NOMO-1 treated with DMSO at 0.1 percent for 48 hours (cell line): ENCODE data around the gene POU3F1.

Experiments used
- DNase-seq: peaks from one replicate; lab custom pipeline; 2025; ENCODE audit not compliant: unreplicated experiment; lab: John Stamatoyannopoulos, UW

The POU3F1 gene

GRCh38 chr1:38006008-38006828, 40.4 kb downstream of the POU3F1 start:
- DNase-seq: no peak

GRCh38 chr1:38005195-38006007, 41.2 kb downstream of the POU3F1 start, which contains the start of gene FHL3:
Gene FHL3, minus strand, starts transcription at chr1:38005514. Its CDS starts 6,102 bp downstream, at chr1:37999412.
- peak; percentile 26 for DNase-seq

GRCh38 chr1:38004284-38005108, 42.1 kb downstream of the POU3F1 start:
- peak; percentile 38 for DNase-seq

- no peak for DNase-seq
These were observed 43.0 kb downstream of the POU3F1 start for GRCh38 chr1:38003261-38004250.

- no peak for DNase-seq
These were observed 45.8 kb downstream of the POU3F1 start for GRCh38 chr1:38000529-38001455.

- no peak for DNase-seq
These were observed 46.4 kb downstream of the POU3F1 start for GRCh38 chr1:38000233-38000528.

- DNase-seq: peak; percentile 8
These were observed 47.0 kb downstream of the POU3F1 start for GRCh38 chr1:37999430-38000232.

- no peak for DNase-seq
These were observed 47.6 kb downstream of the POU3F1 start for GRCh38 chr1:37998913-37999429.

- DNase-seq: no peak
These were observed 48.3 kb downstream of the POU3F1 start for GRCh38 chr1:37998089-37998808.

GRCh38 chr1:37997256-37998088, 49.1 kb downstream of the POU3F1 start:
- DNase-seq: no peak

- no peak for DNase-seq
These were observed 50.7 kb downstream of the POU3F1 start for GRCh38 chr1:37995751-37996345.

- no peak for DNase-seq
These were observed 51.6 kb downstream of the POU3F1 start for GRCh38 chr1:37994886-37995566.
